CD4-positive, alpha-beta T cell (primary cell): ENCODE measurements around the gene METTL24. TPM values are rescaled to one million over a fixed set of nuclear protein-coding genes. Genes with fewer than 3 reads are reported as not detected.

Experiments
- ATAC-seq: fragments of 200-7000 bp; cut with Tn5 transposase; one replicate; pipeline ENCODE4 v1.10.0; 2022; ENCODE audit warnings: mild to moderate bottlenecking; ENCODE audit not compliant: poor library complexity
- CTCF ChIA-PET: fragments of 350-600 bp; sonication (Branson Sonifier 250); formaldehyde crosslinking; loops from one replicate; lab custom pipeline; 2021; ENCODE audit warnings: antibody characterized with exemption, inconsistent platforms; lab: Charles Lee
- POLR2A ChIA-PET: fragments of 350-600 bp; sonication (Branson Sonifier 250); formaldehyde crosslinking; loops from one replicate; lab custom pipeline; 2021; ENCODE audit warnings: antibody characterized with exemption, inconsistent platforms; lab: Charles Lee
- DNase-seq, 14 experiments: peaks; one replicate each; pipeline ENCODE4 v3.0.0-alpha.2; 2013 to 2020; ENCODE audit warnings: mixed read lengths in 2 of 14
- H3K27ac ChIP-seq, 2 donors: one replicate each; pipeline versions ENCODE4 v1.5.1 to v1.7.0; 2013; ENCODE audit warnings: low read length in 2 of 2, low read depth in 1 of 2, mild to moderate bottlenecking in 1 of 2
- H3K27me3 ChIP-seq, 2 experiments: 1 replicate in 1 of 2; 2 replicates in 1 of 2; pipeline versions ENCODE4 v1.6.1 to v1.7.0; 2013; ENCODE audit warnings: low read length in 2 of 2, control low read depth in 1 of 2, mild to moderate bottlenecking in 1 of 2, moderate library complexity in 1 of 2; ENCODE audit not compliant: insufficient read depth in 2 of 2, control insufficient read depth in 1 of 2
- H3K36me3 ChIP-seq: one replicate; pipeline ENCODE4 v1.6.1; 2013; ENCODE audit warnings: low read length, control low read depth; ENCODE audit not compliant: insufficient read depth
- H3K4me1 ChIP-seq: one replicate; pipeline ENCODE4 v1.6.1; 2013; ENCODE audit warnings: low read length, control low read depth; ENCODE audit not compliant: insufficient read depth
- H3K4me3 ChIP-seq: one replicate; pipeline ENCODE4 v1.5.1; 2013; ENCODE audit warnings: mild to moderate bottlenecking, low read length, moderate library complexity
- H3K9me3 ChIP-seq, 2 experiments: 1 replicate in 1 of 2; 2 replicates in 1 of 2; pipeline versions ENCODE4 v1.6.1 to v1.7.0; 2013; ENCODE audit warnings: low read length in 2 of 2, mild to moderate bottlenecking in 2 of 2, control low read depth in 1 of 2, moderate library complexity in 1 of 2; ENCODE audit not compliant: control insufficient read depth in 1 of 2, insufficient read depth in 1 of 2
- H3K27ac Mint-ChIP-seq: one replicate; pipeline ENCODE4 v1.8.0; 2020; ENCODE audit warnings: mixed read lengths
- H3K27me3 Mint-ChIP-seq: one replicate; pipeline ENCODE4 v1.8.0; 2021; ENCODE audit warnings: mixed read lengths
- H3K36me3 Mint-ChIP-seq: one replicate; pipeline ENCODE4 v1.8.0; 2021; ENCODE audit warnings: low read depth, mixed read lengths
- H3K4me1 Mint-ChIP-seq: one replicate; pipeline ENCODE4 v1.8.0; 2021; ENCODE audit warnings: low read depth, mixed read lengths
- H3K4me3 Mint-ChIP-seq: one replicate; pipeline ENCODE4 v1.8.0; 2020; ENCODE audit warnings: mild to moderate bottlenecking, mixed read lengths
- H3K9me3 Mint-ChIP-seq: one replicate; pipeline ENCODE4 v1.8.0; 2020; ENCODE audit warnings: mixed read lengths
- intact Hi-C, 2 experiments: fragments of 100-400 bp; cut with DNase I in 1 of 2; cut with micrococcal nuclease in 1 of 2; formaldehyde crosslinking; loops; one replicate each; pipeline versions ENCODE4 v1.15.1 to v1.9.0; 2023 to 2025; cut with DNase I, micrococcal nuclease
- total RNA-seq, 174 experiments: library from RNA in 2 of 174; stranded (reverse) in 2 of 174; gene quantifications; one replicate each; pipeline ENCODE4 v1.2.3 and lab custom pipeline; 2021 to 2026
- TF ChIP-seq, protein P1 (sequence below): fragments of 200-600 bp; IDR thresholded peaks from one replicate; pipeline ENCODE4 v1.8.0; 2022; ENCODE audit warnings: antibody characterized with exemption, mild to moderate bottlenecking

Gene METTL24
- total RNA-seq, 2 experiments from 2014 or later = not detected

DNA sequence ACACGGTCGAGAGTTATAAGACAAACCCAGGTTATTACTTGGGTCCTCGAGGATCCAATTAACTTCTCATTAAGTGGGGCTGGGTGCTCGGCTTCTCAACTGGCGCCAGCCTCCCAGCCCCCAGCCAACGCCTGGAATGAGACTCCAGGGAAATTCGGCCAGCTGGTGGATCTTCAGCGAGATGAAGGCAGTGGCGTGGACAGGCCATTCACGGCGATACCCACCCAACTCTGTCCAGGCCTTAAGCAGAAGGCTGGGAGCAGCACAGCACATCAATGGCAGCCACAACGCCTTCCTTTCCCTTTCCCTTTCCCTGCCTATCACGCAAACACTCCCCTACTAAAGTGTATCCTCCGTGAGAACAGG lies 868 bp downstream of the METTL24 start:
- H3K4me3 ChIP-seq = peak overlapping the region; percentile 40
- ATAC-seq (no peak), DNase-seq (no peak)
- peaks cover 31% of the 10 kb centered on the region in 2 experiments for H3K27me3 ChIP-seq
- Mint-ChIP-seq H3K36me3 (no peaks in the 10 kb centered on the region), H3K4me1 (peaks cover 15% of the 10 kb centered on the region), H3K27ac (no peak overlapping the region), H3K4me3 (peak overlapping the region; percentile 74), H3K27me3 (peaks cover 65% of the 10 kb centered on the region), H3K9me3 (no peaks in the 10 kb centered on the region)
- TF ChIP-seq, protein P1, sequence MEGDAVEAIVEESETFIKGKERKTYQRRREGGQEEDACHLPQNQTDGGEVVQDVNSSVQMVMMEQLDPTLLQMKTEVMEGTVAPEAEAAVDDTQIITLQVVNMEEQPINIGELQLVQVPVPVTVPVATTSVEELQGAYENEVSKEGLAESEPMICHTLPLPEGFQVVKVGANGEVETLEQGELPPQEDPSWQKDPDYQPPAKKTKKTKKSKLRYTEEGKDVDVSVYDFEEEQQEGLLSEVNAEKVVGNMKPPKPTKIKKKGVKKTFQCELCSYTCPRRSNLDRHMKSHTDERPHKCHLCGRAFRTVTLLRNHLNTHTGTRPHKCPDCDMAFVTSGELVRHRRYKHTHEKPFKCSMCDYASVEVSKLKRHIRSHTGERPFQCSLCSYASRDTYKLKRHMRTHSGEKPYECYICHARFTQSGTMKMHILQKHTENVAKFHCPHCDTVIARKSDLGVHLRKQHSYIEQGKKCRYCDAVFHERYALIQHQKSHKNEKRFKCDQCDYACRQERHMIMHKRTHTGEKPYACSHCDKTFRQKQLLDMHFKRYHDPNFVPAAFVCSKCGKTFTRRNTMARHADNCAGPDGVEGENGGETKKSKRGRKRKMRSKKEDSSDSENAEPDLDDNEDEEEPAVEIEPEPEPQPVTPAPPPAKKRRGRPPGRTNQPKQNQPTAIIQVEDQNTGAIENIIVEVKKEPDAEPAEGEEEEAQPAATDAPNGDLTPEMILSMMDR = no peak
- H3K36me3 ChIP-seq = no peaks in the 10 kb centered on the region
- H3K4me1 ChIP-seq = peaks cover 11% of the 10 kb centered on the region
- POLR2A ChIA-PET = interaction anchor here (0.8 kb wide), 1 partner anchor 10 kb away, joined by 3 read pairs; no protein-coding TSS in a partner anchor
- intact Hi-C loops = no loop called here
- CTCF ChIA-PET = no interaction called here
- no peaks in the 10 kb centered on the region for H3K9me3 ChIP-seq
- no peak overlapping the region for H3K27ac ChIP-seq

DNA sequence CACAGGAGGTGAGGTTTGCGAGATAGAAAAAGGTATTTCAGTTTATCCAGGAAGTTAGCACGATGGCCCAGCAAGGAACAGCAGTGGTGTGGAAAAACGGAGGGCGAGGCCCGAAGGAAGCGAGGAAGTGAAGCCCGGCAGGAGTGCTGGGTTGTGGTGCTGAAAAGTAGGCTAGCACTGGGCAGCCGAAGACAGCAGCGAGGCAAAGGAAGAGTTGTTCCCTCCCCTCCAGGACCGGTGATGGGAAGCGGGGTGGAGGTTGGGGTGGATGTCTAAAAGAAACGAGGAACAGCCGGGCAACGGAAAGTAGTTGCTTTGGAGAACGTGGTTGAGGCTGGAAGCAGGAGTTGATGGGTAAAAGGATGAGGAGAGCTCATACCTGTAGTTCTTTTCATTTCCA lies 1.4 kb downstream of the METTL24 start:
- peaks cover 31% of the 10 kb centered on the region in 2 experiments for H3K27me3 ChIP-seq
- Mint-ChIP-seq H3K27ac (no peak overlapping the region), H3K36me3 (no peaks in the 10 kb centered on the region), H3K9me3 (no peaks in the 10 kb centered on the region), H3K4me3 (peak overlapping the region; percentile 74), H3K27me3 (peaks cover 64% of the 10 kb centered on the region), H3K4me1 (peaks cover 15% of the 10 kb centered on the region)
- peaks cover 11% of the 10 kb centered on the region for H3K4me1 ChIP-seq
- TF ChIP-seq, protein P1 = no peak
- no peak for ATAC-seq
- no peak overlapping the region for H3K27ac ChIP-seq
- ChIA-PET CTCF (no interaction called here), POLR2A (interaction anchor here (1.1 kb wide), 1 partner anchor 9 kb away, joined by 3 read pairs; no protein-coding TSS in a partner anchor)
- DNase-seq = no peak
- no peaks in the 10 kb centered on the region for H3K9me3 ChIP-seq
- intact Hi-C loops = no loop called here
- H3K36me3 ChIP-seq = no peaks in the 10 kb centered on the region
- H3K4me3 ChIP-seq = no peak overlapping the region

DNA sequence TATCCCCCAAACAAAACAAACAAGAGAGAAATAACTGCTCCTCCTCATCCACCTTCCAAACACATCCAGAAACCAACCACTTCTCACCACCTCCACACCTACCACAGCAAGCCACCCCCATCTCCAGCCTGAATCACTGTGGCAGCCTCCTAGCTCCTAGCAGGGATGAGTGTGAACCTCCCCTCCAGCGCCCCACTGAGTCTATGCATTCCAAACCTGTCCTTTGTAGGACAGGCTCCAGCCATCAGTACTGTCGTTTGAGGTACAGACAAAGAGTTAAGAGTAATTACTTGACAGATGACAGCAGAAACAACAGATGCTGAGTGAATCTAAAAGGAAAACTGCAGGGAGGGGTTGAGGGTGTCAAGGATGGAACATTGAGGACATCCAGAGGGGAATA lies 2.4 kb downstream of the METTL24 start:
- H3K36me3 Mint-ChIP-seq = no peaks in the 10 kb centered on the region
- ChIA-PET POLR2A (interaction anchor here (0.5 to 1.1 kb wide), 2 partner anchors 10 to 140 kb away, joined by 3 read pairs; no protein-coding TSS in a partner anchor), CTCF (interaction anchor here (1.2 kb wide), 1 partner anchor 13 kb away, joined by 4 read pairs; no protein-coding TSS in a partner anchor)
- no peaks in the 10 kb centered on the region for H3K9me3 Mint-ChIP-seq
- H3K27me3 ChIP-seq = peaks cover 28 to 30% of the 10 kb centered on the region in 2 experiments
- TF ChIP-seq, protein P1 = no peak
- peaks cover 15% of the 10 kb centered on the region for H3K4me1 Mint-ChIP-seq
- H3K27me3 Mint-ChIP-seq = peaks cover 54% of the 10 kb centered on the region
- intact Hi-C loops = no loop called here
- no peak overlapping the region for H3K27ac ChIP-seq
- no peaks in the 10 kb centered on the region for H3K9me3 ChIP-seq
- no peaks in the 10 kb centered on the region for H3K36me3 ChIP-seq
- no peak overlapping the region for H3K4me3 ChIP-seq
- H3K27ac Mint-ChIP-seq = no peak overlapping the region
- H3K4me1 ChIP-seq = peaks cover 11% of the 10 kb centered on the region
- ATAC-seq (no peak), DNase-seq (no peak)
- H3K4me3 Mint-ChIP-seq = no peak overlapping the region
